Spleen (tissue), 11 donors: ENCODE measurements around the gene TRIAP1. TPM values are rescaled to one million over a fixed set of nuclear protein-coding genes. Genes with fewer than 3 reads are reported as not detected.

Experiments
- DNase-seq: peaks from one replicate; pipeline ENCODE4 v3.0.0-alpha.2; 2020
- H3K27ac ChIP-seq, 8 donors: fragments of 200-600 bp; sonication (generic) in 7 of 8; 1 replicate in 4 of 8; 2 replicates in 4 of 8; pipeline versions ENCODE4 v1.5.0 to v1.8.0; 2016 to 2021; ENCODE audit warnings: inconsistent platforms in 4 of 8, mild to moderate bottlenecking in 4 of 8, moderate library complexity in 1 of 8
- H3K27me3 ChIP-seq, 7 donors: fragments of 200-600 bp; sonication (generic) in 6 of 7; replicated peaks in 1 of 7; 1 replicate in 4 of 7; 2 replicates in 3 of 7; pipeline versions ENCODE4 v1.5.0 to v1.8.0; 2016 to 2021; ENCODE audit warnings: inconsistent platforms in 3 of 7, mild to moderate bottlenecking in 1 of 7
- H3K36me3 ChIP-seq, 6 donors: fragments of 200-600 bp; sonication (generic) in 5 of 6; 1 replicate in 4 of 6; 2 replicates in 2 of 6; pipeline versions ENCODE4 v1.5.0 to v1.8.0; 2016 to 2021; ENCODE audit warnings: inconsistent platforms in 2 of 6
- H3K4me1 ChIP-seq, 6 donors: fragments of 200-600 bp; sonication (generic) in 5 of 6; 1 replicate in 3 of 6; 2 replicates in 3 of 6; pipeline versions ENCODE4 v1.5.0 to v1.8.0; 2016 to 2021; ENCODE audit warnings: inconsistent platforms in 3 of 6
- H3K4me3 ChIP-seq, 8 donors: fragments of 200-600 bp; sonication (generic) in 7 of 8; 1 replicate in 4 of 8; 2 replicates in 4 of 8; pipeline versions ENCODE4 v1.5.0 to v1.8.0; 2016 to 2021; ENCODE audit warnings: inconsistent platforms in 4 of 8, mild to moderate bottlenecking in 4 of 8, moderate library complexity in 2 of 8
- H3K9me3 ChIP-seq, 8 donors: fragments of 200-600 bp; sonication (generic) in 7 of 8; 1 replicate in 4 of 8; 2 replicates in 4 of 8; pipeline versions ENCODE4 v1.5.0 to v1.8.0; 2016 to 2021; ENCODE audit warnings: inconsistent platforms in 4 of 8
- CTCF ChIP-seq, 11 experiments: fragments of 200-600 bp in 7 of 11; fragments of 450-650 bp in 4 of 11; sonication (generic) in 4 of 11; IDR thresholded peaks in 8 of 11; conservative IDR thresholded peaks in 3 of 11; 1 replicate in 7 of 11; 2 replicates in 4 of 11; pipeline versions ENCODE4 v1.4.0 to v1.8.0; 2016 to 2021; ENCODE audit warnings: antibody characterized with exemption in 11 of 11, inconsistent platforms in 4 of 11, mild to moderate bottlenecking in 1 of 11
- POLR2A ChIP-seq, 3 donors: fragments of 450-650 bp; IDR thresholded peaks; one replicate each; pipeline ENCODE4 v1.5.1; 2017; ENCODE audit warnings: antibody characterized with exemption in 3 of 3, mild to moderate bottlenecking in 1 of 3
- POLR2AphosphoS5 ChIP-seq, 3 donors: sonication (generic); formaldehyde crosslinking; IDR thresholded peaks; one replicate each; pipeline ENCODE4 v1.5.1; 2017; ENCODE audit warnings: antibody characterized with exemption in 3 of 3
- WGBS, 5 donors: extraction: QIAGEN DNeasy Blood & Tissue Kit in 3 of 5; methylation state at CpG; one replicate each; pipeline versions ENCODE4 v1.1.5 to v1.1.7; 2013 to 2018; 5-methylcytosine and 5-hydroxymethylcytosine counted together
- intact Hi-C: fragments of 100-400 bp; cut with DNase I; formaldehyde crosslinking; loops from one replicate; pipeline ENCODE4 v1.15.0; 2023; ENCODE audit warnings: low total_unique reads
- polyA plus RNA-seq, 3 donors: library from polyadenylated mRNA; stranded (reverse); fragments of 200-250 nt; gene quantifications; one replicate each; pipeline ENCODE4 v1.2.1, GENCODE V29; 2013
- total RNA-seq, 7 donors: library from RNA; depleted of rRNA in 3 of 7; stranded (reverse); fragments of >200 nt in 3 of 7; fragmentation: NEBNext Ultra II Directional in 4 of 7; extraction: Animal tissue kit (Norgen Biotek cat#: 25700) in 4 of 7; gene quantifications; one replicate each; pipeline versions ENCODE4 v1.1.0 to v1.2.1, GENCODE V29; 2016 to 2021
- donor health status: healthy with polysubstance abuse.
- donor health status: DM: no; HTN: no; CAD: no; lungs with moderate emphysema.
- donor health status: DM: no; HTN: no; CAD: no.
- donor health status: Bipolar disorder and iron deficiency.
- donor health status: healthy.
- donor health status: DM: no; HTN: no; CAD: no.
- donor health status: DM: yes; HTN: yes; CAD: no.

TRIAP1 gene
- total and polyA plus RNA-seq, 10 donors, result 10.2 to 35.9 (median 14.9) TPM

GRCh38 chr12:120438495-120439198, 7.5 kb downstream of the TRIAP1 start:
- WGBS, 5 donors, result 35 to 44% (median 43%) methylated on average over 17 of the region's 17 CpGs
- H3K4me3 ChIP-seq, result peak overlapping the region; percentile 78 to 98 (median 88)
- no peaks in the 10 kb centered on the region for H3K9me3 ChIP-seq
- no peak for DNase-seq
- H3K4me1 ChIP-seq, result peaks cover 17 to 49% (median 24%) of the 10 kb centered on the region in 6 donors
- peak overlapping the region; percentile 79 to 93 (median 90) for H3K27ac ChIP-seq
- H3K27me3 ChIP-seq, result peaks cover 0 to 1% (median 0%) of the 10 kb centered on the region in 7 donors
- TF ChIP-seq CTCF (IDR thresholded peaks at IDR 0.05 in 8 of 11, conservative IDR thresholded peaks at IDR 0.05 in 3 of 11) (no peak), POLR2AphosphoS5 (IDR thresholded peaks at IDR 0.05) (no peak), POLR2A (IDR thresholded peaks at IDR 0.05) (no peak)
- H3K36me3 ChIP-seq, result peaks cover 3 to 48% (median 28%) of the 10 kb centered on the region in 6 donors
- intact Hi-C loops, result loop anchor here (10.0 kb wide), 1 partner anchor 114 kb away; the partner anchor contains the start of gene PLA2G1B

- intact Hi-C loops, result loop anchor here (10.0 kb wide), 1 partner anchor 113 kb away; the partner anchor contains the start of gene PLA2G1B
- Histone ChIP-seq H3K27ac (peak within 1 kb of the TSS; percentile 79 to 93 (median 90)), H3K9me3 (no peaks in the 10 kb centered on the region), H3K4me3 (peak within 1 kb of the TSS; percentile 78 to 98 (median 88)), H3K27me3 (peaks cover 0 to 8% (median 0%) of the 10 kb centered on the region in 7 donors), H3K4me1 (peaks cover 17 to 42% (median 24%) of the 10 kb centered on the region in 6 donors), H3K36me3 (peaks cover 2 to 41% (median 21%) of the 10 kb centered on the region in 6 donors)
- WGBS, 5 donors, result 0 to 2% (median 1%) methylated on average over 27 to 59 of the region's 59 CpGs
- peak; percentile 98 for DNase-seq
- TF ChIP-seq POLR2A (IDR thresholded peaks at IDR 0.05) (no peak), CTCF (IDR thresholded peaks at IDR 0.05 in 8 of 11, conservative IDR thresholded peaks at IDR 0.05 in 3 of 11) (peak in 5 of 11 experiments; percentile 16 to 45 (median 36)), POLR2AphosphoS5 (IDR thresholded peaks at IDR 0.05) (peak; percentile 86 to 92 (median 91))
Observed at GRCh38 chr12:120437735-120438494, 8.3 kb downstream of the TRIAP1 start, which contains the start of gene COX6A1. Gene COX6A1, plus strand, starts transcription at chr12:120438113. Its CDS starts 14 bp downstream, at chr12:120438127.

- Histone ChIP-seq H3K4me3 (no peak overlapping the region), H3K36me3 (no peaks in the 10 kb centered on the region), H3K9me3 (peaks cover 0 to 2% (median 0%) of the 10 kb centered on the region in 8 donors), H3K4me1 (peaks cover 0 to 13% (median 5%) of the 10 kb centered on the region in 6 donors), H3K27me3 (peaks cover 0 to 51% (median 0%) of the 10 kb centered on the region in 7 donors), H3K27ac (no peak overlapping the region)
- WGBS, 5 donors, result 50 to 59% (median 57%) methylated on average over 10 of the region's 10 CpGs
- TF ChIP-seq POLR2AphosphoS5 (IDR thresholded peaks at IDR 0.05) (no peak), POLR2A (IDR thresholded peaks at IDR 0.05) (no peak), CTCF (IDR thresholded peaks at IDR 0.05 in 8 of 11, conservative IDR thresholded peaks at IDR 0.05 in 3 of 11) (no peak)
- DNase-seq, result no peak
- intact Hi-C loops, result loop anchor here (10.0 kb wide), 1 partner anchor 108 kb away; the partner anchor contains the start of gene PLA2G1B
Observed at GRCh38 chr12:120432772-120433525, 13.2 kb downstream of the TRIAP1 start.
